ENCODE measurements around the gene TMEM115. TPM values are rescaled to one million over a fixed set of nuclear protein-coding genes. Genes with fewer than 3 reads are reported as not detected.

Gene TMEM115
- total RNA-seq, 4 donors from 2014 or later = 71.8 to 103 (median 81.9) TPM

GRCh38 chr3:50372349-50372748, 13.0 kb upstream of the TMEM115 start:
- DNase-seq = peak; percentile 75
- intact Hi-C loops (cut with DNase I; ENCODE audit: low total_unique reads) = loop anchor here (10.0 kb wide), 1 partner anchor 172 kb away; no protein-coding TSS in a partner anchor
- no peak overlapping the region for H3K27ac ChIP-seq
- WGBS, 2 donors (ENCODE audit: low coverage in 1 of 2) = 45% methylated on average over 8 of the region's 8 CpGs; no CpG with 5 or more reads in 1 of the 2 donors
- H3K27me3 ChIP-seq = peaks cover 4% of the 10 kb centered on the region
- no peaks in the 10 kb centered on the region for H3K36me3 ChIP-seq
- no peaks in the 10 kb centered on the region for H3K9me3 ChIP-seq
- in situ Hi-C loops (cut with MboI; ENCODE audit: low pct_ligation_motif_present in 1 of 4, low pct_unique_long_range_greater_than_20kb in 1 of 4, low sequenced_read_pairs in 3 of 4) = loop anchor here in 1 of 4 donors (25.0 kb wide), 1 partner anchor 190 kb away; the partner anchor contains the start of genes C3orf18 and HEMK1
- no peak for TF ChIP-seq EP300 (IDR thresholded peaks at IDR 0.05; ENCODE audit: low read depth)
- no peak for TF ChIP-seq CTCF (IDR thresholded peaks at IDR 0.05)
- TF ChIP-seq POLR2A (IDR thresholded peaks at IDR 0.05) = no peak
- no peak for TF ChIP-seq POLR2AphosphoS5 (IDR thresholded peaks at IDR 0.05)
- peaks cover 0 to 9% (median 0%) of the 10 kb centered on the region in 4 donors for H3K4me1 ChIP-seq
- H3K4me3 ChIP-seq = no peak overlapping the region

GRCh38 chr3:50371133-50371685, 11.9 kb upstream of the TMEM115 start:
- no peaks in the 10 kb centered on the region for H3K9me3 ChIP-seq
- peaks cover 4% of the 10 kb centered on the region for H3K27me3 ChIP-seq
- H3K4me1 ChIP-seq = peaks cover 0 to 9% (median 0%) of the 10 kb centered on the region in 4 donors
- no peak overlapping the region for H3K4me3 ChIP-seq
- intact Hi-C loops (cut with DNase I; ENCODE audit: low total_unique reads) (loop anchor here (10.0 kb wide), 1 partner anchor 174 kb away; no protein-coding TSS in a partner anchor), in situ Hi-C loops (cut with MboI; ENCODE audit: low pct_ligation_motif_present in 1 of 4, low pct_unique_long_range_greater_than_20kb in 1 of 4, low sequenced_read_pairs in 3 of 4) (loop anchor here in 1 of 4 donors (25.0 kb wide), 1 partner anchor 191 kb away; the partner anchor contains the start of genes C3orf18 and HEMK1)
- no peaks in the 10 kb centered on the region for H3K36me3 ChIP-seq
- DNase-seq = no peak
- 86% methylated on average over 2 of the region's 3 CpGs; no CpG with 5 or more reads in 1 of the 2 donors for WGBS, 2 donors (ENCODE audit: low coverage in 1 of 2)
- H3K27ac ChIP-seq = no peak overlapping the region
- TF ChIP-seq CTCF (IDR thresholded peaks at IDR 0.05) = no peak
- TF ChIP-seq EP300 (IDR thresholded peaks at IDR 0.05; ENCODE audit: low read depth) = no peak
- TF ChIP-seq POLR2AphosphoS5 (IDR thresholded peaks at IDR 0.05) = no peak
- no peak for TF ChIP-seq POLR2A (IDR thresholded peaks at IDR 0.05)

GRCh38 chr3:50370594-50370993, 11.3 kb upstream of the TMEM115 start:
- no peaks in the 10 kb centered on the region for H3K36me3 ChIP-seq
- peaks cover 0 to 13% (median 2%) of the 10 kb centered on the region in 4 donors for H3K4me1 ChIP-seq
- TF ChIP-seq POLR2AphosphoS5 (IDR thresholded peaks at IDR 0.05) = no peak
- TF ChIP-seq CTCF (IDR thresholded peaks at IDR 0.05) = no peak
- TF ChIP-seq EP300 (IDR thresholded peaks at IDR 0.05; ENCODE audit: low read depth) = no peak
- no peak for TF ChIP-seq POLR2A (IDR thresholded peaks at IDR 0.05)
- intact Hi-C loops (cut with DNase I; ENCODE audit: low total_unique reads) = loop anchor here (10.0 kb wide), 1 partner anchor 174 kb away; no protein-coding TSS in a partner anchor
- WGBS, 2 donors (ENCODE audit: low coverage in 1 of 2) = 48% methylated on average over 14 of the region's 14 CpGs; no CpG with 5 or more reads in 1 of the 2 donors
- in situ Hi-C loops (cut with MboI; ENCODE audit: low pct_ligation_motif_present in 1 of 4, low pct_unique_long_range_greater_than_20kb in 1 of 4, low sequenced_read_pairs in 3 of 4) = loop anchor here in 1 of 4 donors (25.0 kb wide), 1 partner anchor 192 kb away; the partner anchor contains the start of genes C3orf18 and HEMK1
- no peaks in the 10 kb centered on the region for H3K9me3 ChIP-seq
- H3K27me3 ChIP-seq = peaks cover 4% of the 10 kb centered on the region
- no peak overlapping the region for H3K27ac ChIP-seq
- no peak overlapping the region for H3K4me3 ChIP-seq
- DNase-seq = no peak

- intact Hi-C loops (cut with DNase I; ENCODE audit: low total_unique reads) = no loop called here
- H3K36me3 ChIP-seq = no peaks in the 10 kb centered on the region
- H3K27ac ChIP-seq = no peak overlapping the region
- no peak overlapping the region for H3K4me3 ChIP-seq
- in situ Hi-C loops (cut with MboI; ENCODE audit: low pct_ligation_motif_present in 1 of 4, low pct_unique_long_range_greater_than_20kb in 1 of 4, low sequenced_read_pairs in 3 of 4) = loop anchor here in 1 of 4 donors (25.0 kb wide), 1 partner anchor 193 kb away; the partner anchor contains the start of genes C3orf18 and HEMK1
- peaks cover 4% of the 10 kb centered on the region for H3K27me3 ChIP-seq
- no peaks in the 10 kb centered on the region for H3K9me3 ChIP-seq
- peaks cover 6 to 23% (median 12%) of the 10 kb centered on the region in 4 donors for H3K4me1 ChIP-seq
- WGBS, 2 donors (ENCODE audit: low coverage in 1 of 2) = 62% methylated on average over 9 of the region's 9 CpGs; no CpG with 5 or more reads in 1 of the 2 donors
- DNase-seq = no peak
- TF ChIP-seq POLR2AphosphoS5 (IDR thresholded peaks at IDR 0.05) = no peak
- no peak for TF ChIP-seq EP300 (IDR thresholded peaks at IDR 0.05; ENCODE audit: low read depth)
- TF ChIP-seq CTCF (IDR thresholded peaks at IDR 0.05) = no peak
- no peak for TF ChIP-seq POLR2A (IDR thresholded peaks at IDR 0.05)
Observed at GRCh38 chr3:50369012-50369670, 9.8 kb upstream of the TMEM115 start.
